ENCODE data around the gene OR5AN1.

The OR5AN1 gene

DNA sequence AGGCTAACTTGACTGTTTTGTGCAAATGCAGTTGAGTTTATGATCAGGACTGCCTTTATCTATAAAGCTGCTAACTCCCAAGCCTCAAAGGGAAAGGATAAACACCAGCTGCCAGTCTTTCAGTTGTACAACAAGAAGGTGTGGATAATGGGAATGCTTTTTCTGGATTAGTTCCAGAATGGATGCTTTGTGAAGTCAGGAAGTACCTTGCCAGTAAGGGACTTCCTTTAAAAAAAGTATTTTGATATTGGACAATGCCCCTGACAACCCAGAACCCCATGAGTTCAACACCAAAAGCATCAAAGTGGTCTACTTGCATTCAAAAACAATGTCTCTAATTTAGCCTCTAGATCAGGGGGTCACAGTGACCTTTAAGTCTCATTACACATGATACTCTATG lies 35.5 kb downstream of the OR5AN1 start:
- H3K4me1 Mint-ChIP-seq = no peaks in the 10 kb centered on the region
- ATAC-seq (replicated peaks; ENCODE audit: extremely low read depth, poor library complexity, severe bottlenecking) = no peak
- H3K4me3 Mint-ChIP-seq = no peak overlapping the region
- no peaks in the 10 kb centered on the region for H3K9me3 Mint-ChIP-seq
- no peak for DNase-seq (ENCODE audit: low spot score in 2 of 2)
- no peaks in the 10 kb centered on the region for H3K36me3 Mint-ChIP-seq (ENCODE audit: insufficient read depth)
- H3K27ac Mint-ChIP-seq (ENCODE audit: low read depth) = no peak overlapping the region
- H3K27me3 Mint-ChIP-seq = peaks cover 21% of the 10 kb centered on the region

GRCh38 chr11:59400461-59401261 lies 42.0 kb downstream of the OR5AN1 start:
- DNase-seq (ENCODE audit: low spot score in 2 of 2) (no peak), ATAC-seq (replicated peaks; ENCODE audit: extremely low read depth, poor library complexity, severe bottlenecking) (no peak)
- Mint-ChIP-seq H3K27me3 (peaks cover 5% of the 10 kb centered on the region), H3K4me1 (no peaks in the 10 kb centered on the region), H3K36me3 (ENCODE audit: insufficient read depth) (no peaks in the 10 kb centered on the region), H3K4me3 (no peak overlapping the region), H3K9me3 (peaks cover 7% of the 10 kb centered on the region), H3K27ac (ENCODE audit: low read depth) (no peak overlapping the region)

DNA sequence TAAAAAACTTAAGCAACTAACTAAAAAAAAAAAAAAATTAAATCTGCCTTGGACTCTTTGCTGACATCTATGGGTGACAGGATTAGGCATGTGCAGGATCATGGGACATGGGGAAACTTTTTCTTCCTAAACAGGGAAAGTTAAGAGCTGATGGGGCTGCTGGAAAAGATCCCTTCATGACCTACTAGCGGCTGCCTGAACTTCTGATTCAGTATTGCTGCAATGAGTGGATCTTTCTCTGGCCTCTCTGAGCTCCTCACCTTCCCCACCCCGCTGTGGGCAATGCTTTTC lies 42.5 kb downstream of the OR5AN1 start:
- peaks cover 7% of the 10 kb centered on the region for H3K9me3 Mint-ChIP-seq
- H3K36me3 Mint-ChIP-seq (ENCODE audit: insufficient read depth) = no peaks in the 10 kb centered on the region
- no peak overlapping the region for H3K27ac Mint-ChIP-seq (ENCODE audit: low read depth)
- DNase-seq (ENCODE audit: low spot score in 2 of 2) (no peak), ATAC-seq (replicated peaks; ENCODE audit: extremely low read depth, poor library complexity, severe bottlenecking) (no peak)
- peaks cover 5% of the 10 kb centered on the region for H3K27me3 Mint-ChIP-seq
- no peaks in the 10 kb centered on the region for H3K4me1 Mint-ChIP-seq
- no peak overlapping the region for H3K4me3 Mint-ChIP-seq

DNA sequence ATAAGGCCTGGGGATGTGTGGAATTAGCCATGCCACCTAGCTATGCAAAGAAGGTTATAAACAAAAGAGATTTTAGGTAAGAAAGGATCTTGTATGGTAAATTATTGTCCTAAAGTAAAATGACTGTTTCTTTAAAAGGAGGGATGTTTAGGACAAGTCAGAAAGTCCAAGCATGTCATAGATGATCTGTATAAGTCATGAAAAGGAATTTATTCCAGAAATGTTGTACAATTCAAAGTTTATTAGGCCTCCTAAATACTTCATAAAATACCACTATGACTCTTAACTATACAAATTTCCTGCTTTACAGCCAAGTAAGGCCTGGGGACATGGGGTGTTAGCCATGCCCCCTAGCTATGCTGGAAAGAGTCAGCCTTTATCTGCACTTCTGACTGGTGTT lies 44.9 kb downstream of the OR5AN1 start:
- ATAC-seq (replicated peaks; ENCODE audit: extremely low read depth, poor library complexity, severe bottlenecking) = no peak
- no peak for DNase-seq (ENCODE audit: low spot score in 2 of 2)
- no peaks in the 10 kb centered on the region for H3K36me3 Mint-ChIP-seq (ENCODE audit: insufficient read depth)
- peaks cover 5% of the 10 kb centered on the region for H3K27me3 Mint-ChIP-seq
- H3K4me3 Mint-ChIP-seq = no peak overlapping the region
- H3K4me1 Mint-ChIP-seq = no peaks in the 10 kb centered on the region
- no peak overlapping the region for H3K27ac Mint-ChIP-seq (ENCODE audit: low read depth)
- H3K9me3 Mint-ChIP-seq = peaks cover 7% of the 10 kb centered on the region

GRCh38 chr11:59413646-59414045 lies 55.0 kb downstream of the OR5AN1 start:
- Mint-ChIP-seq H3K36me3 (ENCODE audit: insufficient read depth) (no peaks in the 10 kb centered on the region), H3K27ac (ENCODE audit: low read depth) (no peak overlapping the region), H3K9me3 (peaks cover 7% of the 10 kb centered on the region), H3K4me1 (no peaks in the 10 kb centered on the region), H3K4me3 (no peak overlapping the region), H3K27me3 (peaks cover 53% of the 10 kb centered on the region)
- ATAC-seq (replicated peaks; ENCODE audit: extremely low read depth, poor library complexity, severe bottlenecking) (no peak), DNase-seq (ENCODE audit: low spot score in 2 of 2) (no peak)

DNA sequence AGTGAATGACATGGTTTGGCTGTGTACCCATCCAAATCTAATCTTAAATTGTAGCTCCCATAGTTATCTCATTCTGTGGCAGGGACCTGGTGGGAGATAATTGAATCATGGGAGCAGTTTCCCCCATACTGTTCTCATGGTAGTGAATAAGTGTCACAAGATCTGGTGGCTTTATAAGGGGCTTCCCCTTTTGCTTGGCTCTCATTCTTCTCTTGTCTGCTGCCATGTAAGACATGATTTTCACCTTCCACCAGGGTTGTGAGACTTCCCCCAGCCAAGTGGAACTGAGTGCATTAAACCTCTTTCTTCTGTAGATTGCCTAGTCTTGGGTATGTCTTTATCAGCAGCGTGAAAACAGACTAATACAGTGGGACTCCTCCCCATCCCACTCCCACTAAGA lies 56.4 kb downstream of the OR5AN1 start:
- Mint-ChIP-seq H3K4me1 (no peaks in the 10 kb centered on the region), H3K36me3 (ENCODE audit: insufficient read depth) (no peaks in the 10 kb centered on the region), H3K27me3 (peaks cover 55% of the 10 kb centered on the region), H3K9me3 (peaks cover 6% of the 10 kb centered on the region), H3K4me3 (no peak overlapping the region), H3K27ac (ENCODE audit: low read depth) (no peak overlapping the region)
- DNase-seq (ENCODE audit: low spot score in 2 of 2) (no peak), ATAC-seq (replicated peaks; ENCODE audit: extremely low read depth, poor library complexity, severe bottlenecking) (no peak)

- peaks cover 66% of the 10 kb centered on the region for H3K27me3 Mint-ChIP-seq
- DNase-seq (ENCODE audit: low spot score in 2 of 2) (no peak), ATAC-seq (replicated peaks; ENCODE audit: extremely low read depth, poor library complexity, severe bottlenecking) (no peak)
- no peaks in the 10 kb centered on the region for H3K9me3 Mint-ChIP-seq
- no peak overlapping the region for H3K4me3 Mint-ChIP-seq
- no peak overlapping the region for H3K27ac Mint-ChIP-seq (ENCODE audit: low read depth)
- H3K36me3 Mint-ChIP-seq (ENCODE audit: insufficient read depth) = no peaks in the 10 kb centered on the region
- no peaks in the 10 kb centered on the region for H3K4me1 Mint-ChIP-seq
These were observed 57.9 kb downstream of the OR5AN1 start for GRCh38 chr11:59416613-59417012.

- Mint-ChIP-seq H3K36me3 (ENCODE audit: insufficient read depth) (no peaks in the 10 kb centered on the region), H3K4me3 (no peak overlapping the region), H3K4me1 (no peaks in the 10 kb centered on the region), H3K27ac (ENCODE audit: low read depth) (no peak overlapping the region), H3K27me3 (peaks cover 66% of the 10 kb centered on the region), H3K9me3 (no peaks in the 10 kb centered on the region)
- DNase-seq (ENCODE audit: low spot score in 2 of 2) = no peak
- ATAC-seq (replicated peaks; ENCODE audit: extremely low read depth, poor library complexity, severe bottlenecking) = no peak
These were observed 58.3 kb downstream of the OR5AN1 start for GRCh38 chr11:59417023-59417422.

- no peaks in the 10 kb centered on the region for H3K9me3 Mint-ChIP-seq
- no peak overlapping the region for H3K27ac Mint-ChIP-seq (ENCODE audit: low read depth)
- H3K4me1 Mint-ChIP-seq = no peaks in the 10 kb centered on the region
- H3K4me3 Mint-ChIP-seq = no peak overlapping the region
- no peak for DNase-seq (ENCODE audit: low spot score in 2 of 2)
- ATAC-seq (replicated peaks; ENCODE audit: extremely low read depth, poor library complexity, severe bottlenecking) = no peak
- H3K27me3 Mint-ChIP-seq = peaks cover 63% of the 10 kb centered on the region
- H3K36me3 Mint-ChIP-seq (ENCODE audit: insufficient read depth) = no peaks in the 10 kb centered on the region
These were observed 59.5 kb downstream of the OR5AN1 start for GRCh38 chr11:59418156-59418555.

All from central memory CD8-positive, alpha-beta T cell (primary cell).